MM.1S (cell line): ENCODE data around the gene PGRMC2.

Experiments used
- DNase-seq: peaks from one replicate; pipeline ENCODE4 v3.0.0-alpha.2; 2015
- H2AFZ ChIP-seq: fragments of 300-600 bp; sonication (generic); 2 replicates; pipeline ENCODE4 v1.6.0; 2016; ENCODE audit warnings: antibody characterized with exemption, low read length
- H3F3A ChIP-seq: fragments of 300-600 bp; sonication (generic); 2 replicates; pipeline ENCODE4 v1.6.1; 2016; ENCODE audit warnings: mild to moderate bottlenecking, antibody characterized with exemption, low read length, moderate library complexity, mixed read lengths; ENCODE audit not compliant: insufficient read depth
- H3K27ac ChIP-seq: fragments of 300-600 bp; sonication (generic); 2 replicates; pipeline ENCODE4 v1.5.1; 2016; ENCODE audit warnings: mild to moderate bottlenecking, low read length
- H3K27me3 ChIP-seq: fragments of 300-600 bp; sonication (generic); replicated peaks from 2 replicates; pipeline ENCODE4 v1.6.0; 2016; ENCODE audit warnings: low read length; ENCODE audit not compliant: insufficient read depth
- H3K36me3 ChIP-seq: fragments of 300-600 bp; sonication (generic); replicated peaks from 2 replicates; pipeline ENCODE4 v1.6.1; 2016; ENCODE audit warnings: mild to moderate bottlenecking, low read length, mixed read lengths; ENCODE audit not compliant: insufficient read depth
- H3K4me1 ChIP-seq: fragments of 300-600 bp; sonication (generic); 2 replicates; pipeline ENCODE4 v1.6.1; 2016; ENCODE audit warnings: low read length, mixed read lengths
- H3K4me2 ChIP-seq: fragments of 300-600 bp; sonication (generic); 2 replicates; pipeline ENCODE4 v1.6.0; 2016; ENCODE audit warnings: low read depth, low read length
- H3K4me3 ChIP-seq: fragments of 300-600 bp; sonication (generic); 2 replicates; pipeline ENCODE4 v1.5.1; 2016; ENCODE audit warnings: low read length, mixed read lengths
- H3K79me2 ChIP-seq: fragments of 300-600 bp; sonication (generic); 2 replicates; pipeline ENCODE4 v1.6.1; 2016; ENCODE audit warnings: mixed run types, low read length, mixed read lengths
- H3K9ac ChIP-seq: fragments of 300-600 bp; sonication (generic); 2 replicates; pipeline ENCODE4 v1.6.1; 2016; ENCODE audit warnings: low read length, mixed read lengths
- H3K9me2 ChIP-seq: fragments of 300-600 bp; sonication (generic); replicated peaks from 2 replicates; pipeline ENCODE4 v1.6.1; 2016; ENCODE audit warnings: mild to moderate bottlenecking, low read length, mixed read lengths; ENCODE audit not compliant: insufficient read depth
- H3K9me3 ChIP-seq: fragments of 300-600 bp; sonication (generic); replicated peaks from 2 replicates; pipeline ENCODE4 v1.6.1; 2016; ENCODE audit warnings: mild to moderate bottlenecking, low read length, mixed read lengths; ENCODE audit not compliant: insufficient read depth
- H4K20me1 ChIP-seq: fragments of 300-600 bp; sonication (generic); 2 replicates; pipeline ENCODE4 v1.6.1; 2016; ENCODE audit warnings: mild to moderate bottlenecking, low read length, moderate library complexity, mixed read lengths; ENCODE audit not compliant: insufficient read depth
- CTCF ChIP-seq: fragments of 300-600 bp; sonication (generic); IDR thresholded peaks from 2 replicates; pipeline ENCODE4 v1.5.1; 2016; ENCODE audit warnings: antibody characterized with exemption, low read length, mixed read lengths
- EZH2 ChIP-seq: fragments of 300-600 bp; sonication (generic); optimal IDR thresholded peaks from 2 replicates; pipeline ENCODE3; 2017; ENCODE audit warnings: low read depth, mild to moderate bottlenecking, antibody characterized with exemption, low read length, mixed read lengths
- EZH2phosphoT487 ChIP-seq: fragments of 300-600 bp; sonication (generic); IDR thresholded peaks from 2 replicates; pipeline ENCODE4 v1.6.1; 2018; ENCODE audit warnings: antibody characterized with exemption, low read length

The PGRMC2 gene

GRCh38 chr4:128234836-128235235 lies 52.8 kb downstream of the PGRMC2 start:
- H3K27me3 ChIP-seq = no peaks in the 10 kb centered on the region
- no peaks in the 10 kb centered on the region for H3K36me3 ChIP-seq
- no peak overlapping the region for H3K27ac ChIP-seq
- H3K4me2 ChIP-seq = no peak overlapping the region
- no peaks in the 10 kb centered on the region for H3K4me1 ChIP-seq
- DNase-seq = no peak
- no peaks in the 10 kb centered on the region for H3K79me2 ChIP-seq
- TF ChIP-seq EZH2 = no peak
- TF ChIP-seq CTCF = no peak
- TF ChIP-seq EZH2phosphoT487 = no peak
- no peaks in the 10 kb centered on the region for H3K9me3 ChIP-seq
- no peaks in the 10 kb centered on the region for H3F3A ChIP-seq
- no peak overlapping the region for H2AFZ ChIP-seq
- no peak overlapping the region for H3K9ac ChIP-seq
- H3K9me2 ChIP-seq = no peaks in the 10 kb centered on the region
- H3K4me3 ChIP-seq = no peak overlapping the region
- H4K20me1 ChIP-seq = no peaks in the 10 kb centered on the region

- H2AFZ ChIP-seq = no peak overlapping the region
- H3K9me2 ChIP-seq = no peaks in the 10 kb centered on the region
- no peak overlapping the region for H3K27ac ChIP-seq
- no peak overlapping the region for H3K9ac ChIP-seq
- H3K79me2 ChIP-seq = no peaks in the 10 kb centered on the region
- no peaks in the 10 kb centered on the region for H4K20me1 ChIP-seq
- H3K36me3 ChIP-seq = no peaks in the 10 kb centered on the region
- TF ChIP-seq EZH2phosphoT487 (no peak), EZH2 (no peak), CTCF (no peak)
- no peaks in the 10 kb centered on the region for H3K27me3 ChIP-seq
- no peak overlapping the region for H3K4me2 ChIP-seq
- no peaks in the 10 kb centered on the region for H3K9me3 ChIP-seq
- no peaks in the 10 kb centered on the region for H3K4me1 ChIP-seq
- DNase-seq = no peak
- H3F3A ChIP-seq = no peaks in the 10 kb centered on the region
- H3K4me3 ChIP-seq = no peak overlapping the region
Measured at GRCh38 chr4:128232719-128233118, 54.9 kb downstream of the PGRMC2 start.

GRCh38 chr4:128228845-128229795 lies 58.5 kb downstream of the PGRMC2 start:
- H3K9me3 ChIP-seq = no peaks in the 10 kb centered on the region
- H2AFZ ChIP-seq = no peak overlapping the region
- H3K4me2 ChIP-seq = no peak overlapping the region
- H3K36me3 ChIP-seq = no peaks in the 10 kb centered on the region
- H3K27ac ChIP-seq = no peak overlapping the region
- H3K4me3 ChIP-seq = no peak overlapping the region
- no peak for DNase-seq
- no peak for TF ChIP-seq CTCF
- no peak for TF ChIP-seq EZH2
- no peak for TF ChIP-seq EZH2phosphoT487
- no peaks in the 10 kb centered on the region for H3K27me3 ChIP-seq
- no peaks in the 10 kb centered on the region for H3K4me1 ChIP-seq
- no peaks in the 10 kb centered on the region for H3F3A ChIP-seq
- H3K9ac ChIP-seq = no peak overlapping the region
- no peaks in the 10 kb centered on the region for H4K20me1 ChIP-seq
- no peaks in the 10 kb centered on the region for H3K79me2 ChIP-seq
- no peaks in the 10 kb centered on the region for H3K9me2 ChIP-seq
